ENCODE results near the gene HSD17B4.

The HSD17B4 gene

DNA sequence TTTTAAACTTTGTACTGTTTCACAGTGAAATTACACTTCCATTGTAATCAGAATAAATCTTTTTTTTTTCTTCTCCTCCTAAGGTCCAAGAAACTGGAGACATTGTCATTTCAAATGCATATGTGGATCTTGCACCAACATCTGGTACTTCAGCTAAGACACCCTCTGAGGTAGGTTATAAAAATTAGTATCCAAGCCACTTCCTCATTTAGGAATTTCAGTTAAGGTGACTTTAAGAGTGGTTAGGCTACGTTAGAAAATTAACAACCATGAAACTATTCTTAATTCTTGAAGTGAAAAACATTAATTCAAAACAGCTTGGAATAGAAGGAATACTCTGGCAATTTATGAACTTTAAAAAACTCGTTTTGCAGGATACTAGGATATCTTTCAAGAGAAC lies 77.5 kb downstream of the HSD17B4 start:
- Histone ChIP-seq H3K27ac (no peak overlapping the region), H3K9ac (ENCODE audit: insufficient read length) (no peak overlapping the region), H3K4me3 (no peak overlapping the region), H3K9me3 (ENCODE audit: low read depth, low read length) (no peaks in the 10 kb centered on the region), H3K36me3 (ENCODE audit: insufficient read depth, low read length) (peaks cover 28% of the 10 kb centered on the region)
- TF ChIP-seq EZH2 (IDR thresholded peaks at IDR 0.05), result no peak
- no peak for TF ChIP-seq FOXP2 (optimal IDR thresholded peaks at IDR 0.05; ENCODE audit: control extremely low read depth, extremely low read length, insufficient read depth)
- TF ChIP-seq POLR2AphosphoS5 (IDR thresholded peaks at IDR 0.05; ENCODE audit: borderline replicate concordance, low read depth, low read length), result no peak
- no peak for DNase-seq (ENCODE audit: low read depth, low spot score)

DNA sequence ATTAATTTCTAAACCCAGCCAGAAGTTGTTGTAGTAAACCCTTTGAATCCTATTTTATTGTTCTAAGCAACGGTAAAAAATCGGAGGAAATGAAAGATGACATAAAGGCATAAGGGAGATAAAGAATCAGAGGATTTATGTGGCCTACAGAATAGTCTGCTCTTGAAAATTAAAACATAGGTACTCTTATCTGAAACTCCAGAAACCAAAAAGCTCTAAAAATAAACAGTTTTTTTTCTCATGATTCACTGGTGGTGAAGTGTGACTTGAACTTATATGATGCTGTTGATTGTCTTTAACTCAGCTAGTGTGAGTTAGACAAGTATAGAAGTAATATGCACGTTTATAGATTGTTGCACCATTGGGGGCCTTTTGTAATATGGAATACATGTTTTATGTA lies 80.3 kb downstream of the HSD17B4 start:
- Histone ChIP-seq H3K27ac (no peak overlapping the region), H3K9me3 (ENCODE audit: low read depth, low read length) (no peaks in the 10 kb centered on the region), H3K9ac (ENCODE audit: insufficient read length) (no peak overlapping the region), H3K36me3 (ENCODE audit: insufficient read depth, low read length) (peaks cover 30% of the 10 kb centered on the region), H3K4me3 (no peak overlapping the region)
- no peak for DNase-seq (ENCODE audit: low read depth, low spot score)
- TF ChIP-seq EZH2 (IDR thresholded peaks at IDR 0.05) (no peak), FOXP2 (optimal IDR thresholded peaks at IDR 0.05; ENCODE audit: control extremely low read depth, extremely low read length, insufficient read depth) (no peak), POLR2AphosphoS5 (IDR thresholded peaks at IDR 0.05; ENCODE audit: borderline replicate concordance, low read depth, low read length) (no peak)

- DNase-seq (ENCODE audit: low read depth, low spot score), result no peak
- Histone ChIP-seq H3K36me3 (ENCODE audit: insufficient read depth, low read length) (peaks cover 10% of the 10 kb centered on the region), H3K27ac (no peak overlapping the region)
Observed at GRCh38 chr5:119537704-119538103, 85.4 kb downstream of the HSD17B4 start.

DNA sequence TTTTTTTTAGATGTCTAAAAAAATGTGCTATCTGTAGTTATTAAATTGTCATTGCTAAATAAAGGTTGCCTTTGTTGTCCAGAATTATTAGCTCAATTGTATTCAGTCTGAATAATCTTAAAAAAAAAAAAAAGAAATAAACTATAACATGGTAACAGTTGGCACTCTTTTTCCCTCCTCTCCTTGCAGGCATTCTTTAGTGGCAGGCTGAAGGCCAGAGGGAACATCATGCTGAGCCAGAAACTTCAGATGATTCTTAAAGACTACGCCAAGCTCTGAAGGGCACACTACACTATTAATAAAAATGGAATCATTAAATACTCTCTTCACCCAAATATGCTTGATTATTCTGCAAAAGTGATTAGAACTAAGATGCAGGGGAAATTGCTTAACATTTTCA lies 89.4 kb downstream of the HSD17B4 start:
- H3K36me3 ChIP-seq (ENCODE audit: insufficient read depth, low read length), result peaks cover 4% of the 10 kb centered on the region
- H3K4me3 ChIP-seq, result no peak overlapping the region
- no peak for DNase-seq (ENCODE audit: low read depth, low spot score)
- no peaks in the 10 kb centered on the region for H3K9me3 ChIP-seq (ENCODE audit: low read depth, low read length)
- H3K9ac ChIP-seq (ENCODE audit: insufficient read length), result no peak overlapping the region
- H3K27ac ChIP-seq, result no peak overlapping the region; the same call in 1 of the 2 replicates
- TF ChIP-seq POLR2AphosphoS5 (IDR thresholded peaks at IDR 0.05; ENCODE audit: borderline replicate concordance, low read depth, low read length) (no peak), EZH2 (IDR thresholded peaks at IDR 0.05) (no peak)

More at GRCh38 chr5:119537704-119538103, 85.4 kb downstream of the HSD17B4 start:
- Histone ChIP-seq H3K9ac (ENCODE audit: insufficient read length) (no peak overlapping the region), H3K4me3 (no peak overlapping the region), H3K9me3 (ENCODE audit: low read depth, low read length) (no peaks in the 10 kb centered on the region)
- TF ChIP-seq POLR2AphosphoS5 (IDR thresholded peaks at IDR 0.05; ENCODE audit: borderline replicate concordance, low read depth, low read length), result no peak

DNA sequence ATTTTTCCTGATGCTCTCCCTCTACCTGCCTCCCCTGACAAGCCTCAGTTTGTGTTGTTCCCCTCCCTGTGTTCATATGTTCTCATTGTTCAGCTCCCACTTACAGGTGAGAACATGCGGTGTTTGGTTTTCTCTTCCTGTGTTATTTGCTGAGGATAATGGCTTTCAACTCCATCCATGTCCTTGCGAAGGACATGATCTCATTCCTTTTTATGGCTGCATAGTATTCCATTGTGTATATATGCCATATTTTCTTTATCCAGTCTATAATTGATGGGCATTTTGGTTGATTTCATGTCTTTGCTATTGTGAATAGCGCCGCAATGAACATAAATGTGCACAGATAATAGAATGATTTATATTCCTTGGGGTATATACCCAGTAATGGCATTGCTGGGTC lies 99.5 kb downstream of the HSD17B4 start:
- H3K9me3 ChIP-seq (ENCODE audit: low read depth, low read length), result no peaks in the 10 kb centered on the region
- no peak for DNase-seq (ENCODE audit: low read depth, low spot score)
- TF ChIP-seq EZH2 (IDR thresholded peaks at IDR 0.05) (no peak), POLR2AphosphoS5 (IDR thresholded peaks at IDR 0.05; ENCODE audit: borderline replicate concordance, low read depth, low read length) (no peak), FOXP2 (optimal IDR thresholded peaks at IDR 0.05; ENCODE audit: control extremely low read depth, extremely low read length, insufficient read depth) (no peak)
- H3K4me3 ChIP-seq, result no peak overlapping the region
- H3K27ac ChIP-seq, result no peak overlapping the region
- no peaks in the 10 kb centered on the region for H3K36me3 ChIP-seq (ENCODE audit: insufficient read depth, low read length)
- no peak overlapping the region for H3K9ac ChIP-seq (ENCODE audit: insufficient read length)

GRCh38 chr5:119554597-119554996 lies 102.3 kb downstream of the HSD17B4 start:
- no peak for DNase-seq (ENCODE audit: low read depth, low spot score)
- Histone ChIP-seq H3K36me3 (ENCODE audit: insufficient read depth, low read length) (no peaks in the 10 kb centered on the region), H3K9ac (ENCODE audit: insufficient read length) (no peak overlapping the region)

DNA sequence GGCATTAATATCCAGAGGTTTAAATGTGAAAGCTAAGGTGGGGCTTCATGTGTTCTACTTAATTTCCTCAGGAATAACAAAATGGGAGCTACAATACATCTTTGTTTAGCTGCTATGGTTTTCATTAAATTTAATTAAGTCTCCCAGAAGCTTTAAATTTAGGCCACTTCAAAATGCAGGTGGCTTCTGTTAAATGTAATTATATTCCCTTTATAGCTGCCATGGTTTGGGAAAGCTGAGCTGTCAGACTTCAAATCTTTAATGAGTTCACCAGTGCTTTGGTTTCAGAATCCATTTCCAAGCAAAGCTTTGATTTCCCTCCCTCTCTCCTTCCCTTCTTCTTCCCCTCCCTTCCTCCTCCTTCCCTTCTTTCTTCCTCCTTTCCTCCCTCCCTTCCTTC lies 118.6 kb downstream of the HSD17B4 start:
- no peak overlapping the region for H3K9ac ChIP-seq (ENCODE audit: insufficient read length)
- H3K27ac ChIP-seq, result no peak overlapping the region
- H3K9me3 ChIP-seq (ENCODE audit: low read depth, low read length), result no peaks in the 10 kb centered on the region
- TF ChIP-seq FOXP2 (optimal IDR thresholded peaks at IDR 0.05; ENCODE audit: control extremely low read depth, extremely low read length, insufficient read depth) (no peak), EZH2 (IDR thresholded peaks at IDR 0.05) (no peak), POLR2AphosphoS5 (IDR thresholded peaks at IDR 0.05; ENCODE audit: borderline replicate concordance, low read depth, low read length) (no peak)
- no peak for DNase-seq (ENCODE audit: low read depth, low spot score)
- no peaks in the 10 kb centered on the region for H3K36me3 ChIP-seq (ENCODE audit: insufficient read depth, low read length)
- H3K4me3 ChIP-seq, result no peak overlapping the region

More at GRCh38 chr5:119554597-119554996, 102.3 kb downstream of the HSD17B4 start:
- H3K27ac ChIP-seq, result no peak overlapping the region
- TF ChIP-seq POLR2AphosphoS5 (IDR thresholded peaks at IDR 0.05; ENCODE audit: borderline replicate concordance, low read depth, low read length) (no peak), EZH2 (IDR thresholded peaks at IDR 0.05) (no peak), FOXP2 (optimal IDR thresholded peaks at IDR 0.05; ENCODE audit: control extremely low read depth, extremely low read length, insufficient read depth) (no peak)
- H3K4me3 ChIP-seq, result no peak overlapping the region
- no peaks in the 10 kb centered on the region for H3K9me3 ChIP-seq (ENCODE audit: low read depth, low read length)

GRCh38 chr5:119578937-119579336 lies 126.6 kb downstream of the HSD17B4 start:
- DNase-seq (ENCODE audit: low read depth, low spot score), result peak; percentile 16
- no peak overlapping the region for H3K4me3 ChIP-seq
- no peak overlapping the region for H3K9ac ChIP-seq (ENCODE audit: insufficient read length)
- H3K27ac ChIP-seq, result no peak overlapping the region
- TF ChIP-seq FOXP2 (optimal IDR thresholded peaks at IDR 0.05; ENCODE audit: control extremely low read depth, extremely low read length, insufficient read depth), result no peak
- no peaks in the 10 kb centered on the region for H3K36me3 ChIP-seq (ENCODE audit: insufficient read depth, low read length)
- no peaks in the 10 kb centered on the region for H3K9me3 ChIP-seq (ENCODE audit: low read depth, low read length)

DNA sequence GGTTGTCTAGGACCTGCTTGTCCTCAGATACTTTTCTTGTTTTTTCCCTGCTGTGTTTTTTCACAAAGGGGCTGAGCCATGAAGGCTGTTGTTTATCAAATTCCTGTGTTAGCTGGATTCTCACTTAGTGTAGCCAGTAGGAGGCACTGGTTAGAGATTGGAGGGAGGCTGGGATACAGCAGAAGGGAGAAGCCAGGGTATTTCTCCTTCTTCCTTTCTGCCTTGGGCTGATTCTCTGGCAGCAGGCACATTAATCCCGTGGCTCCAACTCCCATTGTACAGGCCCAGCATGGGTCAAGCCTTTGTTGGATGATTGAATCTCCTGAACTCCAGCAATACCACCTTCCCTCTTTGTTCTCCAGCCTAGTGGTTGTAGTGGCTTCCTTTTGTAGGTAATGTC lies 130.7 kb downstream of the HSD17B4 start:
- no peak for DNase-seq (ENCODE audit: low read depth, low spot score)
- no peak overlapping the region for H3K9ac ChIP-seq (ENCODE audit: insufficient read length)
- no peak for TF ChIP-seq EZH2 (IDR thresholded peaks at IDR 0.05)
- no peak for TF ChIP-seq FOXP2 (optimal IDR thresholded peaks at IDR 0.05; ENCODE audit: control extremely low read depth, extremely low read length, insufficient read depth)
- TF ChIP-seq POLR2AphosphoS5 (IDR thresholded peaks at IDR 0.05; ENCODE audit: borderline replicate concordance, low read depth, low read length), result no peak

More for the DNA sequence above, 130.7 kb downstream of the HSD17B4 start:
- H3K4me3 ChIP-seq, result no peak overlapping the region
- no peak overlapping the region for H3K27ac ChIP-seq
- no peaks in the 10 kb centered on the region for H3K9me3 ChIP-seq (ENCODE audit: low read depth, low read length)
- H3K36me3 ChIP-seq (ENCODE audit: insufficient read depth, low read length), result no peaks in the 10 kb centered on the region
